GM21515 (cell line): Measurements from ENCODE around the gene HSBP1.

Experiments
- ATAC-seq: cut with Tn5 transposase; IDR thresholded peaks from one replicate; pipeline ENCODE4 v1.9.1; 2021; ENCODE audit not compliant: unreplicated experiment

HSBP1 gene

GRCh38 chr16:83802554-83803205 is 5.1 kb upstream of the HSBP1 start:
- ATAC-seq, result no peak

- ATAC-seq, result no peak
These were observed 4.0 kb upstream of the HSBP1 start for GRCh38 chr16:83803811-83804210.

GRCh38 chr16:83804366-83804765 is 3.4 kb upstream of the HSBP1 start:
- no peak for ATAC-seq

- ATAC-seq, result no peak
These were observed 1.7 kb upstream of the HSBP1 start for GRCh38 chr16:83806036-83806435.

GRCh38 chr16:83806731-83807130 is 1.0 kb upstream of the HSBP1 start:
- no peak for ATAC-seq

GRCh38 chr16:83807327-83807709 is 460 bp upstream of the HSBP1 start:
- ATAC-seq, result no peak

GRCh38 chr16:83808573-83809014 is 816 bp downstream of the HSBP1 start:
- ATAC-seq, result no peak

GRCh38 chr16:83809092-83809491 is 1.3 kb downstream of the HSBP1 start:
- ATAC-seq, result no peak

GRCh38 chr16:83810901-83811300 is 3.1 kb downstream of the HSBP1 start:
- no peak for ATAC-seq

GRCh38 chr16:83813823-83814658 is 6.3 kb downstream of the HSBP1 start:
- ATAC-seq, result no peak

GRCh38 chr16:83814659-83814985 is 6.8 kb downstream of the HSBP1 start:
- ATAC-seq, result no peak

- ATAC-seq, result no peak
These were observed 9.2 kb downstream of the HSBP1 start for GRCh38 chr16:83817022-83817421.

- no peak for ATAC-seq
These were observed 10.5 kb downstream of the HSBP1 start for GRCh38 chr16:83818276-83818675.

GRCh38 chr16:83819361-83819760 is 11.6 kb downstream of the HSBP1 start:
- no peak for ATAC-seq

GRCh38 chr16:83826146-83826913 is 18.6 kb downstream of the HSBP1 start:
- ATAC-seq, result peak; percentile 70

GRCh38 chr16:83830091-83830768 is 22.5 kb downstream of the HSBP1 start:
- no peak for ATAC-seq

GRCh38 chr16:83830769-83831455 is 23.1 kb downstream of the HSBP1 start:
- ATAC-seq, result no peak

GRCh38 chr16:83831456-83831987 is 23.7 kb downstream of the HSBP1 start:
- ATAC-seq, result no peak

GRCh38 chr16:83833921-83834320 is 26.1 kb downstream of the HSBP1 start:
- ATAC-seq, result no peak
